ENCODE measurements around the gene SUCLG2.

Gene SUCLG2

DNA sequence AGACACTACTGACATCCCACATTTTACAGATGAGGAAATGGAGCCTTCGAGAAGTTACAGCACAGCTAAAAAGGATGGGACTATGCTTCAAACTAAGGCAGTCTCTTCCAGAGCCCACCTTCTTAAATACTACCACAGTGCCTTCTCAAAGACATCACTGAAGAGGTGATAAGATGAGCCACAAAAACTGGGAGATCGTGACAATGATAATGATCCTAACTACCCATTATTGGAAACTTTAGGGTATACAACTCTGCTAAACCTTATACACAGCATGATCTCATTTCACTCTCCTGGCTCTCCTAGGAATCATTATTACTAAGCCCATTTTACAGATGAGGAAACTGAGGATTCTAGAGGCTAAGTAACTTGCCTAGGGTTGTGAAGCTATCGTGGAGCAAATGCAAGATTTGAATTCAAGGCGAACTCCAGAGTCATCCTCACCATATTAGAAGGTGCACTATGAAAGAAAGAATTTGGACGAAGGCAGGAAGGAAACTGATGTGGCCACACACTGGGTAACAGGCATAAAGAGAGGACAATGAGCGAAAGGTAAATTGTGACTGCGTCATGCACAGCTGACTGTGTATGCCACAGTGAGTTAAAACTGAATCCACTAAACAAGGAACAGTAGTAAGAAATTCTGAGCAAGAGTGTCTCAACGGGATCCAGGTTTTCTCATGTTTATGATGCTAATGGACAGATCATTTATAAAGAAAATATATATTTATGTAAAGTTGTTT, 55.4 kb downstream of the SUCLG2 start:
- H3K4me3 ChIP-seq (ENCODE audit: insufficient read depth in 1 of 2, low read depth in 1 of 2, low read length in 2 of 2), result no peak overlapping the region
- peaks cover 23% of the 10 kb centered on the region for H3K79me1 ChIP-seq (replicated peaks; ENCODE audit: low read length, poor library complexity, severe bottlenecking)
- no peaks in the 10 kb centered on the region for H3K9me3 ChIP-seq (ENCODE audit: control insufficient read depth, low read length)
- no peak overlapping the region for H3K9ac ChIP-seq (ENCODE audit: low read length)
- no peak overlapping the region for H2BK15ac ChIP-seq (ENCODE audit: low read depth, poor library complexity, severe bottlenecking)
- H2AK5ac ChIP-seq (ENCODE audit: low read length, severe bottlenecking), result no peak overlapping the region
- peaks cover 0 to 48% of the 10 kb centered on the region in 2 experiments for H3K36me3 ChIP-seq (ENCODE audit: control insufficient read depth in 1 of 2, insufficient read depth in 2 of 2, low read depth in 1 of 2, low read length in 2 of 2)
- H3K4ac ChIP-seq (ENCODE audit: low read depth in 1 of 2, low read length in 2 of 2), result no peak overlapping the region
- no peak overlapping the region for H3K27ac ChIP-seq (ENCODE audit: low read length, poor library complexity, severe bottlenecking)
- DNase-seq, result no peak
- H3K27me3 ChIP-seq (ENCODE audit: control insufficient read depth in 1 of 2, insufficient read depth in 1 of 2, low read length in 2 of 2), result no peaks in the 10 kb centered on the region
- no peak overlapping the region for H3K14ac ChIP-seq (ENCODE audit: low read length in 2 of 2)
- H4K91ac ChIP-seq (ENCODE audit: low read length), result no peak overlapping the region
- H2AFZ ChIP-seq (ENCODE audit: low read depth, low read length), result no peak overlapping the region
- H4K8ac ChIP-seq (ENCODE audit: low read length), result no peak overlapping the region
- no peak overlapping the region for H3K4me2 ChIP-seq (ENCODE audit: low read length, poor library complexity, severe bottlenecking)
- peaks cover 1% of the 10 kb centered on the region for H3K4me1 ChIP-seq (ENCODE audit: control insufficient read depth, insufficient read depth, low read depth, low read length)
- H3K23ac ChIP-seq (ENCODE audit: low read length in 2 of 2), result no peak overlapping the region
- no peak overlapping the region for H2BK12ac ChIP-seq (ENCODE audit: low read length in 2 of 2)
- no peak overlapping the region for H3K18ac ChIP-seq (ENCODE audit: low read depth in 1 of 2, low read length in 2 of 2)
- no peak overlapping the region for H2BK120ac ChIP-seq (ENCODE audit: low read depth, low read length)
- no peak overlapping the region for H2BK5ac ChIP-seq (ENCODE audit: low read depth, low read length, poor library complexity, severe bottlenecking)
- WGBS, result 99% methylated on average over 7 of the region's 8 CpGs

DNA sequence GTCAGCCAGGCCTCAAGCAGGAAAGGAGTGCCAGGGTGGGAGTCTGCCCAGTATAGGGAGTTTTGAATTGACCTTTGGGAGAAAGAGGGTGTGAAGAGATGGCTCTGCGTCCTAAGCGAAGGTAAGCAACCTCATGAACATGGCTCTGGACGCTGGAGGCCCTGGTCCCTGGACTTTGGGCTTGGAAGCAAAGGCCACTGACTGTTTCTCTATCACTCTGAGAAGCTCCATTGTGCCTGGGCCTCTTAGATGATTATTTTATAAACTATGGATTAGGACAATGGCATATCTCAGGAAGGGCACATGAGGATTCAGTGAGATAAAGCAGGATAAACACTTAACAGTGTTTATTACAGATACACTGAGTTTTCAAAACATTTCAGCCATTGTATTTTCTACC, 59.0 kb downstream of the SUCLG2 start:
- Histone ChIP-seq H2AFZ (ENCODE audit: low read depth, low read length) (no peak overlapping the region), H3K23ac (ENCODE audit: low read length in 2 of 2) (no peak overlapping the region), H3K79me1 (replicated peaks; ENCODE audit: low read length, poor library complexity, severe bottlenecking) (peaks cover 24% of the 10 kb centered on the region), H2BK120ac (ENCODE audit: low read depth, low read length) (no peak overlapping the region), H4K8ac (ENCODE audit: low read length) (peak overlapping the region; percentile 61), H2BK15ac (ENCODE audit: low read depth, poor library complexity, severe bottlenecking) (no peak overlapping the region), H2BK12ac (ENCODE audit: low read length in 2 of 2) (no peak overlapping the region), H3K4me3 (ENCODE audit: insufficient read depth in 1 of 2, low read depth in 1 of 2, low read length in 2 of 2) (no peak overlapping the region), H2BK5ac (ENCODE audit: low read depth, low read length, poor library complexity, severe bottlenecking) (no peak overlapping the region), H3K9ac (ENCODE audit: low read length) (no peak overlapping the region), H3K14ac (ENCODE audit: low read length in 2 of 2) (no peak overlapping the region), H3K4me2 (ENCODE audit: low read length, poor library complexity, severe bottlenecking) (no peak overlapping the region), H3K27ac (ENCODE audit: low read length, poor library complexity, severe bottlenecking) (no peak overlapping the region), H3K27me3 (ENCODE audit: control insufficient read depth in 1 of 2, insufficient read depth in 1 of 2, low read length in 2 of 2) (no peaks in the 10 kb centered on the region), H3K18ac (ENCODE audit: low read depth in 1 of 2, low read length in 2 of 2) (no peak overlapping the region), H3K4ac (ENCODE audit: low read depth in 1 of 2, low read length in 2 of 2) (no peak overlapping the region), H4K91ac (ENCODE audit: low read length) (no peak overlapping the region), H3K9me3 (ENCODE audit: control insufficient read depth, low read length) (no peaks in the 10 kb centered on the region), H3K4me1 (ENCODE audit: control insufficient read depth, insufficient read depth, low read depth, low read length) (peaks cover 2% of the 10 kb centered on the region), H3K36me3 (ENCODE audit: control insufficient read depth in 1 of 2, insufficient read depth in 2 of 2, low read depth in 1 of 2, low read length in 2 of 2) (peaks cover 0 to 39% of the 10 kb centered on the region in 2 experiments), H2AK5ac (ENCODE audit: low read length, severe bottlenecking) (no peak overlapping the region)
- WGBS, result 93% methylated on average over 3 of the region's 3 CpGs
- DNase-seq, result no peak

DNA sequence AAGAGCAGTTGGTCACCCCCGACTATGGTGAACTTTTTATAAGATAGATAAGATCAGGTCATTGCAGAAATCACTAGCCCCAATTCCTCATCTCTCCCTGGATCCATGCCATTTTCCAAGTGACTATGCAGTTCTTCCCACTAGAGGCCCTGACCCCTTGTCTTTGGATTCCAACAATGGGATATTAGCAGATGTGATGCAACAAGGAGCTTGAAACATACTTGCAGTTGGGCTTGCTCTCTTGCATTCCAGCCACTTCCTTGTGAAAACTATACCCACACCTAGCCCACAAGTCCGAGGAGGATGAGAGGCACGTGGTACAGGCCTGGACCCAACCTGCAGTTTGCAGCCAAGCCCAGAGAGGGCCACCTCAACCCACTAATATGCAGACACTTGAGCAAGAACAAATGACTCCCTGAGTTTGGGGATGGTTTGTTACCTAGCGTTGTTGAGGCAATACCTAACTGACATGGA, 60.6 kb downstream of the SUCLG2 start:
- no peak overlapping the region for H2BK120ac ChIP-seq (ENCODE audit: low read depth, low read length)
- peaks cover 2% of the 10 kb centered on the region for H3K4me1 ChIP-seq (ENCODE audit: control insufficient read depth, insufficient read depth, low read depth, low read length)
- no peak overlapping the region for H3K4me3 ChIP-seq (ENCODE audit: insufficient read depth in 1 of 2, low read depth in 1 of 2, low read length in 2 of 2)
- DNase-seq, result peak; percentile 27
- no peak overlapping the region for H2BK15ac ChIP-seq (ENCODE audit: low read depth, poor library complexity, severe bottlenecking)
- H3K4me2 ChIP-seq (ENCODE audit: low read length, poor library complexity, severe bottlenecking), result no peak overlapping the region
- no peak overlapping the region for H3K18ac ChIP-seq (ENCODE audit: low read depth in 1 of 2, low read length in 2 of 2)
- H3K79me1 ChIP-seq (replicated peaks; ENCODE audit: low read length, poor library complexity, severe bottlenecking), result peaks cover 32% of the 10 kb centered on the region
- no peak overlapping the region for H2BK5ac ChIP-seq (ENCODE audit: low read depth, low read length, poor library complexity, severe bottlenecking)
- H2BK12ac ChIP-seq (ENCODE audit: low read length in 2 of 2), result peak overlapping the region in 1 of 2 experiments; percentile 33
- H3K36me3 ChIP-seq (ENCODE audit: control insufficient read depth in 1 of 2, insufficient read depth in 2 of 2, low read depth in 1 of 2, low read length in 2 of 2), result peaks cover 2 to 37% of the 10 kb centered on the region in 2 experiments
- WGBS, result 91% methylated on average over 4 of the region's 4 CpGs
- H3K23ac ChIP-seq (ENCODE audit: low read length in 2 of 2), result no peak overlapping the region
- H4K91ac ChIP-seq (ENCODE audit: low read length), result no peak overlapping the region
- H3K4ac ChIP-seq (ENCODE audit: low read depth in 1 of 2, low read length in 2 of 2), result no peak overlapping the region
- H3K27ac ChIP-seq (ENCODE audit: low read length, poor library complexity, severe bottlenecking), result no peak overlapping the region
- no peak overlapping the region for H3K14ac ChIP-seq (ENCODE audit: low read length in 2 of 2)
- H2AFZ ChIP-seq (ENCODE audit: low read depth, low read length), result no peak overlapping the region
- no peaks in the 10 kb centered on the region for H3K9me3 ChIP-seq (ENCODE audit: control insufficient read depth, low read length)
- no peak overlapping the region for H3K9ac ChIP-seq (ENCODE audit: low read length)
- no peak overlapping the region for H4K8ac ChIP-seq (ENCODE audit: low read length)
- no peaks in the 10 kb centered on the region for H3K27me3 ChIP-seq (ENCODE audit: control insufficient read depth in 1 of 2, insufficient read depth in 1 of 2, low read length in 2 of 2)
- no peak overlapping the region for H2AK5ac ChIP-seq (ENCODE audit: low read length, severe bottlenecking)

DNA sequence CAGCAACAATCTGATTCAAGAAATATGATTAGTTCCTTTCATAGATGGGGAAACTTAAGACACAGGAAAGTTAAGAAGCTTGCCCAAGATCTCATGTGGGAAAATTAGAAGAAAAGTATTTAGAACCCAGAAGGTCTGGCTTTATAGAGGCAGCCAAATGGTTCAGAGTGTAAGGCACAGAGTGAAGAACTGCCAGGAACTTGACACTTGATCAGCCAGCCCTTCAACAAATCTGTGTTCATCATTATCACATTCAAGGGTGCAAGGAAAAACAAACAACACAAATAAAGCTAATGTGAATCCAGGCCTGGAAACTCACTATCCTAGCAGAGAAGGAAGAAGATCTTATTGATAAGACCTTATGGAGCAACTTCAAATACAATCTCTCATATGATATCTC, 62.4 kb downstream of the SUCLG2 start:
- Histone ChIP-seq H4K8ac (ENCODE audit: low read length) (no peak overlapping the region), H2AK5ac (ENCODE audit: low read length, severe bottlenecking) (no peak overlapping the region)

More for the DNA sequence above, 62.4 kb downstream of the SUCLG2 start:
- H3K4ac ChIP-seq (ENCODE audit: low read depth in 1 of 2, low read length in 2 of 2), result no peak overlapping the region
- H2BK12ac ChIP-seq (ENCODE audit: low read length in 2 of 2), result no peak overlapping the region
- no peak overlapping the region for H2BK5ac ChIP-seq (ENCODE audit: low read depth, low read length, poor library complexity, severe bottlenecking)
- H3K36me3 ChIP-seq (ENCODE audit: control insufficient read depth in 1 of 2, insufficient read depth in 2 of 2, low read depth in 1 of 2, low read length in 2 of 2), result peaks cover 2 to 26% of the 10 kb centered on the region in 2 experiments
- no peak overlapping the region for H3K9ac ChIP-seq (ENCODE audit: low read length)
- H3K27me3 ChIP-seq (ENCODE audit: control insufficient read depth in 1 of 2, insufficient read depth in 1 of 2, low read length in 2 of 2), result no peaks in the 10 kb centered on the region
- no peaks in the 10 kb centered on the region for H3K9me3 ChIP-seq (ENCODE audit: control insufficient read depth, low read length)
- H3K4me1 ChIP-seq (ENCODE audit: control insufficient read depth, insufficient read depth, low read depth, low read length), result peaks cover 2% of the 10 kb centered on the region
- DNase-seq, result no peak
- no peak overlapping the region for H3K27ac ChIP-seq (ENCODE audit: low read length, poor library complexity, severe bottlenecking)
- no peak overlapping the region for H3K18ac ChIP-seq (ENCODE audit: low read depth in 1 of 2, low read length in 2 of 2)
- H3K4me3 ChIP-seq (ENCODE audit: insufficient read depth in 1 of 2, low read depth in 1 of 2, low read length in 2 of 2), result no peak overlapping the region
- H2BK15ac ChIP-seq (ENCODE audit: low read depth, poor library complexity, severe bottlenecking), result no peak overlapping the region
- H2AFZ ChIP-seq (ENCODE audit: low read depth, low read length), result no peak overlapping the region
- H3K23ac ChIP-seq (ENCODE audit: low read length in 2 of 2), result no peak overlapping the region
- H4K91ac ChIP-seq (ENCODE audit: low read length), result no peak overlapping the region
- H3K14ac ChIP-seq (ENCODE audit: low read length in 2 of 2), result no peak overlapping the region
- H3K4me2 ChIP-seq (ENCODE audit: low read length, poor library complexity, severe bottlenecking), result no peak overlapping the region
- H3K79me1 ChIP-seq (replicated peaks; ENCODE audit: low read length, poor library complexity, severe bottlenecking), result peaks cover 27% of the 10 kb centered on the region
- H2BK120ac ChIP-seq (ENCODE audit: low read depth, low read length), result no peak overlapping the region
